IPS-15b (cell line): Measurements from ENCODE around the gene LRRC70.
"Not testable (repeated sequence)": the region's sequence is repeated elsewhere in the genome, so short reads cannot be mapped to it uniquely, and the experiment has no call there.

Experiments used
- H3K27me3 ChIP-seq: one replicate; pipeline ENCODE4 v1.6.1; 2013; ENCODE audit warnings: low read length; ENCODE audit not compliant: control insufficient read depth, insufficient read depth
- H3K36me3 ChIP-seq: one replicate; pipeline ENCODE4 v1.6.1; 2013; ENCODE audit warnings: low read length; ENCODE audit not compliant: control insufficient read depth, insufficient read depth
- H3K4me1 ChIP-seq: one replicate; pipeline ENCODE4 v1.6.1; 2013; ENCODE audit warnings: mild to moderate bottlenecking, low read length; ENCODE audit not compliant: control insufficient read depth, insufficient read depth
- H3K4me3 ChIP-seq: one replicate; pipeline ENCODE4 v1.5.1; 2013; ENCODE audit warnings: low read depth, low read length
- H3K9ac ChIP-seq: one replicate; pipeline ENCODE4 v1.6.1; 2013; ENCODE audit warnings: low read depth, mild to moderate bottlenecking, low read length
- H3K9me3 ChIP-seq: one replicate; pipeline ENCODE4 v1.6.1; 2013; ENCODE audit warnings: mild to moderate bottlenecking, low read length; ENCODE audit not compliant: control insufficient read depth, insufficient read depth

The LRRC70 gene

DNA sequence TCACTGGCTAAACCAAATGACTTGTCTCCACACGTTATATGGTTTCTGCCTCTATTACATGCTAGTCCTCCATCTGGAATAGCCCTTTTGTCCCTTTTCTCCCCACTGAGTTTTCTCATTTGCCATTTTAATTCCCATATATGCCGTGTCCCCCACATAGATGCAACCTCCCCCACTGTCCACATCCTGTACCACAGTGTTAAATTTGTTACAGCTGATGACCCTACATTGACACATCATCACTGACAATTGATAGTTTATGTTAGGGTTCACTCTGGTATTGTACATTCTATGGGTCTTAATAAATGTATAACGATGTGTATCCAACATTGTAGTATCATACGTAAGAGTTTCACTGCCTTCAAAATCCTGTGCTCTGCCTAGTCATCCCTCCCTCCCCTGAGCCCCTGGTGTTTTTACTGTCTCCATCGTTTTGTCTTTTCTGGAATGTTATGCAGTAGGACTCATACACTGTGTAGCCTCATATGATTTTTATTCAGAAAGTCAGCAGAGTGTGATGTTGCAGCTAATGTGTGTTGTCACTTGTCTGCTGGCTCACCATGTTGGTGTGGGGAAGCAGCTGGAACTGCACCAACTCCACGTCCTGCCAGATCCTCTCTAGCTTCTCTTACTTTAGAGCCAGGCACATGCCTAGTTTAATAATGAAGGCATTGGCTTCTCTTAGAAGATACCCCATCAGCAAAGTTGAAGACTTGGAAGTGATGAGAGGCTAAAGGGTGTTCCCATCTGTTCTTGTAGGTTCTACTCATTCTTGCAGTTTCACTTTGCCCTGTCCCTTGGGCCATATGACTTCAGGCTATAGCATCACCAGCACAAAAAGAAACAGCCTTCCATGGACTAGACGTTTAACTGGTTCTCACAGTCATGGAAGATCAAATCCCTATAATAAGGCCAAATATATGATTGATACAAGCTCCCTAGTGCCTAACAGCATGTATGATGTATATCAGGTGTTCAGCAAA is 30.2 kb downstream of the LRRC70 start:
- peaks cover 2% of the 10 kb centered on the region for H3K4me1 ChIP-seq
- H3K9me3 ChIP-seq, result no peaks in the 10 kb centered on the region
- no peak overlapping the region for H3K9ac ChIP-seq
- no peaks in the 10 kb centered on the region for H3K27me3 ChIP-seq
- H3K4me3 ChIP-seq, result no peak overlapping the region
- H3K36me3 ChIP-seq, result no peaks in the 10 kb centered on the region

DNA sequence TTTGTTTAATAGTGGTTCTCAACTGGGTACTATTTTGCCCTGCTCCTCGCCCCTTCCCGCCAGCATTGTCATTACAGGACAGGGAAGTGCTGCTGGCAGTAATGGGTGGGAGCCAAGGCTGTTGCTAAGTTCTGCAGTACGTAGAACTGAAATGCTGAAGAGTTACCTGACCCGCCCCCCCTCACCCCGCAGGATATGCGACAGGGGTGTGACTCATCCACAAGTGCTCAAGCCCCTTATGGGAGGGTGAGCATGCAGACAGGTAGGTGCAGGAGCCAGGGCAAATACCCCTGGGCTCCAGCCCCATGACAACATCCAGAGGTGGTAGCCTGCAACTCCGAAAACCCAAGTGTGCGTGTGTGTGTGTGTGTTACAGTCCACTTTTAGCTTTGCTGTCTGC is 35.7 kb downstream of the LRRC70 start:
- Histone ChIP-seq H3K4me3 (no peak overlapping the region), H3K4me1 (peaks cover 2% of the 10 kb centered on the region), H3K9ac (no peak overlapping the region), H3K36me3 (no peaks in the 10 kb centered on the region), H3K9me3 (no peaks in the 10 kb centered on the region), H3K27me3 (no peaks in the 10 kb centered on the region)

DNA sequence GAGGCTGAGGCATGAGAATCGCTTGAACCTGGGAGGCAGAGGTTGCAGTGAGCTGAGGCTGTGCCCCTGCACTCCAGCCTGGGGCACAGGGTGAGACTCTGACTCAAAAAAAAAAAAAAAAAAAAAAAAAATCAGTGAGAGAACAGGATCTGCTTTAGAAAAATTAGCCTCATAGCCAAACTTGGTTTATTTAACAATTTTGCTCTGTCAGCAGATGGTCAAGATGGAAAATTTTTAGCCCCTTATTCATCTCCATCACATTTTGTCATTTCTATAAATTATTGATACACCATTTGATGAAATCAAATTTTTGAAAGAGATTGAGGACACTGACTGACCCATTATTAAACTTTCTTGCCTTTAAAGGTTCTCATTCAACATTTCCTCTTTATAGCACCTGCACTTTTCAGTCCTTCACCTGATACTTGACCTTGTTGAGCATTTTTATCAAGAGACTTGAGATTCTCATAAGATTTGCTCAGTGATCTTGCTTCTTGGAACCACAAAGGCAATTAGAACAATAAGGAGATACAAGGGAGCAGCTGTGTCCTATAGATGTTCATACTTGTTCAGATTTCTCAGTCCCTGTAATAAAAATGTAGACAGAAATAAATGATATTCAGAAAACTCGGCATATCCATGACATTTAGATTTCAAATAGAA is 38.1 kb downstream of the LRRC70 start:
- H3K4me1 ChIP-seq, result peaks cover 10% of the 10 kb centered on the region
- no peaks in the 10 kb centered on the region for H3K9me3 ChIP-seq
- no peaks in the 10 kb centered on the region for H3K36me3 ChIP-seq
- H3K9ac ChIP-seq, result no peak overlapping the region
- H3K27me3 ChIP-seq, result no peaks in the 10 kb centered on the region
- H3K4me3 ChIP-seq, result no peak overlapping the region

DNA sequence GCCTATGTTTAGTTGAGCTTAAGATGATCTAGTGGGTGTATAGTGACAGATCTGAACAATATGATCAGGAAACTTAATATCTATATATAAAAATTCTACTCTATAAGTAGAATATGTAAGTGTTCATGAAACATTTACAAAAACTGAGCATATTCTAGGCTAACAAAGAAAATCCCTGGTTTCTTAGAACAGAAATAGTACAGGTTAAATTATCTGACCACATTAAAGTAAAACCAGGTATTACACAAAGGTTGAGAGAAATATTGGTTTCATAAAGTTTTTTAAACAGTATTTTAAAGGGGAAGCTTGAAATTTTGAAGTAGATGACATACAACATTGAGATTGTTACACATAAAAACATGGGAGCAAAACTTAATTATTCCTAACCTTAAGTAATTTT is 39.3 kb downstream of the LRRC70 start:
- Histone ChIP-seq H3K9me3 (no peaks in the 10 kb centered on the region), H3K4me3 (no peak overlapping the region), H3K4me1 (peaks cover 19% of the 10 kb centered on the region), H3K36me3 (no peaks in the 10 kb centered on the region), H3K27me3 (no peaks in the 10 kb centered on the region), H3K9ac (no peak overlapping the region)

DNA sequence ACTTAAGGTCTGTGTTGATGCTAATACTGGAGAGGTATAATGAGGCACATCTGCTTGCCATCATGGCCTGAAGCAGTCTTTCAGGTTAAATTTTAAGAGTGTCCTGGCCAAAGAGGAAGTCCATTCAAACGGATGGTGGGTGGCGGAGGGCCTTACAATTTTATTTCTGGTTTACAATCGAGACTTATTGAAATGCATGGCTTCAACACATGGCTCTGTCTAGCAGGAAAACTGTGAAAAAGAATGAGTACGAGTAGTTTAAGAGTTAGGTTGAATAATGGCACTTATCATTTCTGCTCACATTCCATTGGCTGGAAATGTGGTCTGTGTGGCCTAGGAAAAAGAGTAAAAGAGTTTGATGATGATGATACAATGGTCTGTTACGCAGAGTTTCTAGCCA is 42.1 kb downstream of the LRRC70 start:
- H3K9ac ChIP-seq, result no peak overlapping the region
- no peaks in the 10 kb centered on the region for H3K27me3 ChIP-seq
- H3K36me3 ChIP-seq, result no peaks in the 10 kb centered on the region
- H3K9me3 ChIP-seq, result no peaks in the 10 kb centered on the region
- peaks cover 17% of the 10 kb centered on the region for H3K4me1 ChIP-seq
- H3K4me3 ChIP-seq, result no peak overlapping the region

DNA sequence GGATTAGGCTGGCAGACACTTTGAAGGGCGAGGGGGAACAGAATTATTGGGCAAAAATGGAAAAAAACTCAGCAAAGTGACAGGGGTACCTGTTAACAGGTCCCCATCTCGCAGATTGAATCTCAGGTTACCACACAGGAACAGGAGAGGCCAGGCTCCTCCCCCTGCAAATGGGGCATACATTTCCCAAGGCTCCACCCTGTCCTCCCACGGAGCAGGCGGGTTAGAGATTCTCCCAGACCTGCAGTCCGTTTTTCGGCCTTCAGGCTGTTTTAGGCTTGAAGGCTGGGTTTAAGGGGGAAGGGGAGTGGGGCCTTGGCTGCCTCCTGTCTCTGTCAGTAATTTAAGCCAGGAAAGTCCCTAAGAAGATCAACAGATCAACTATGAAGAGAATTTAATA is 42.7 kb downstream of the LRRC70 start:
- Histone ChIP-seq H3K9ac (no peak overlapping the region), H3K4me3 (no peak overlapping the region), H3K36me3 (no peaks in the 10 kb centered on the region), H3K27me3 (no peaks in the 10 kb centered on the region), H3K4me1 (peaks cover 19% of the 10 kb centered on the region), H3K9me3 (no peaks in the 10 kb centered on the region)

DNA sequence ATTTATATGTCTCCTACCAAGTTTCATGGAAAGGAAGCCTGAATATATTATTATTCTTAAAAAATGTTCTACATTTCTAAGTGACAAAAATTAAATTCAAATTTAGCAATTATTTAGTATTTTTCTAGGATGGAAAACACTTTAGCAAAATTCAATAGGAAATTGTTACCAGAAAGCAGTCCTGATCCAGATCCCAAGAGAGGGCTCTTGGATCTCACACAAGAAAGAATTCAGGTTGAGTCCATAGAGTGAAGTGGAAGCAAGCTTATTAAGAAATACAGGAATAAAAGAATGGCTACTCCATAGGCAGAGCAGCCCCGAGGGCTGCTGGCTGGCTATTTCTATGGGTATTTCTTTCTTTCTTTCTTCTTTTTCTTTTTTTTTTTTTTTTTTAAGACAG is 44.7 kb downstream of the LRRC70 start:
- H3K9me3 ChIP-seq, result no peaks in the 10 kb centered on the region
- H3K4me3 ChIP-seq, result no peak overlapping the region
- no peaks in the 10 kb centered on the region for H3K36me3 ChIP-seq
- peaks cover 28% of the 10 kb centered on the region for H3K4me1 ChIP-seq
- H3K27me3 ChIP-seq, result no peaks in the 10 kb centered on the region
- no peak overlapping the region for H3K9ac ChIP-seq

DNA sequence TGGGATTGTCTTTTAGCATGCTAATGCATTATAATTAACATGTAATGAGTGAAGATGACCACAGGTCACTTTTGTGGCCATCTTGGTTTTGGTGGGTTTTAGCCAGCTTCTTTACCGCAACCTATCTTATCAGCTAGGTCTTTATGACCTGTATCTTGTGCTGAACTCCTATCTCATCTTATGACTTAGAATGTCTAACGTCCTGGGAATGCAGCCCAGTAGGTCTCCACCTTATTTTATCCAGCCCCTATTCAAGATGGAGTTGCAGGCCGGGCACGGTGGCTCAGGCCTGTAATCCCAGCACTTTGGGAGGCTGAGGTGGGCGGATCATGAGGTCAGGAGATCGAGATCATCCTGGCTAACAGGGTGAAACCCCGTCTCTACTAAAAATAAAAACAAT is 45.8 kb downstream of the LRRC70 start:
- H3K4me3 ChIP-seq, H3K9ac ChIP-seq, H3K9me3 ChIP-seq, H3K36me3 ChIP-seq, H3K27me3 ChIP-seq: not testable (repeated sequence)
- peaks cover 28% of the 10 kb centered on the region for H3K4me1 ChIP-seq

DNA sequence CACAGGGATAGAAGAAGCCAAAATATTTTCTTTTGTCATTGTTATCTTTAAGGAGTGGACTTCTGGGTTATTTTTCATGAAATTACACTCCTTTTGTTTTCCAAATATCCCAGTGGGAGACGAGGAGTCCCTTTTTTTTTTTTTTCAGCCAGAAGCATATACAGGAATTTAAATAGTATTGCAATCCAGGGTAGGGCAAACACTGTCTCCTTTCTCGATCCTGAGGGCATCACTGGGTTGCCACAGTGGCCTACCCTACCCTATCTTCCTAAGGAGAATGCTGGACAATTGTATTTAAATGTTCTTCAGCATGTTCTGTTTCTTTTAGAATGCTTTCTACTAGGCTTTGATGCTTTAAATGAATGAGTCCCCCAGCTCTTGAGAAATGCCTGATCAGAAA is 47.9 kb downstream of the LRRC70 start:
- no peak overlapping the region for H3K9ac ChIP-seq
- no peaks in the 10 kb centered on the region for H3K9me3 ChIP-seq
- no peak overlapping the region for H3K4me3 ChIP-seq
- H3K4me1 ChIP-seq, result peaks cover 22% of the 10 kb centered on the region
- no peaks in the 10 kb centered on the region for H3K27me3 ChIP-seq
- no peaks in the 10 kb centered on the region for H3K36me3 ChIP-seq

DNA sequence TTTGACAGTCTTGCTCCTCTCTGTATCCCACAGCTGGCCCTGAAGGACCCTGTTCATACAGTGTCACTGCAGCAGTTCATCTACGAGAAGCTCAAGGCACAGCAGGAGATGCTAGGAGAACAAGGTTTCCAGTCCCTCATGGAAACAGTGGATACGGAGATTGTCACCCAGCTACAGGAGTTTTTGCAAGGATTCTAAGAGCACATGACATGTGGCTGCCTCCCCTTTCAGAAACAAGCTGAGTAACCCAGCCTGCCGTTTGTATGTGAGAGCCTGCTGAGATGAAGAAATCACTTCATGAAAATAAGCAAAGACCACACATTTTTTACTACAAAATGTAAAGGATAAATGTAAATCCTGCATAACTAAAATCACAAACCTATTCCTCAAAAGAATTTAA is 48.5 kb downstream of the LRRC70 start:
- Histone ChIP-seq H3K36me3 (no peaks in the 10 kb centered on the region), H3K27me3 (no peaks in the 10 kb centered on the region), H3K4me3 (no peak overlapping the region), H3K9me3 (no peaks in the 10 kb centered on the region), H3K4me1 (peaks cover 16% of the 10 kb centered on the region), H3K9ac (no peak overlapping the region)

DNA sequence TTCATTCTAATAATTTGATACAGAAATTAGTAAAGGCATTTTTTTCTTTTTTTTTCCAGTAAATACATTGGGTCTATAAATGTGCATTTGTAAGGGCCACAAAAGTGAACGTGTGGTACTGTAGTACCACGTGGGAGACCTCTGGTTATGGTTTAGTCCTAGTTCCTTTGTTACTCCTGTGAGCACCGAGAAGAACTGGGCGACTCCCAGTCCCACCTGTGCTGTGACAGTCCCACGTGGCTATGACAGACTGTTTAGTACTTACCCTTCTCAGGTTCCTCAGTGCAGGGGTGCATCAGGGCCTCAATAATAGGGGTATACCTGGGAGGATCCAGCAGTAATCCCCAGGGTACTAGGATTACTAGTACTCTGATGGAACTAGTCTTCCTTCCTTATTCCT is 49.3 kb downstream of the LRRC70 start:
- no peak overlapping the region for H3K9ac ChIP-seq
- no peak overlapping the region for H3K4me3 ChIP-seq
- no peaks in the 10 kb centered on the region for H3K27me3 ChIP-seq
- H3K9me3 ChIP-seq, result no peaks in the 10 kb centered on the region
- peaks cover 12% of the 10 kb centered on the region for H3K4me1 ChIP-seq
- H3K36me3 ChIP-seq, result no peaks in the 10 kb centered on the region
